GM13976 (cell line): Measurements from ENCODE around the gene POLR3A.

Experiments
- DNase-seq: peaks from one replicate; pipeline ENCODE4 v3.0.0; 2012; ENCODE audit warnings: low spot score
- in situ Hi-C: fragments of 300-500 bp; cut with MboI; formaldehyde crosslinking; loops from one replicate; pipeline ENCODE4 v1.12.0; 2022; ENCODE audit warnings: low sequenced_read_pairs, mixed read lengths, inconsistent platforms; ENCODE audit not compliant: unreplicated experiment
- TF ChIP-seq, protein P1 (sequence below): IDR thresholded peaks from 2 replicates; pipeline ENCODE4 v1.5.1; 2012; ENCODE audit warnings: borderline replicate concordance, mild to moderate bottlenecking; ENCODE audit not compliant: insufficient read depth; ENCODE audit errors: extremely low read depth, missing control alignments, control extremely low read depth

POLR3A gene

DNA sequence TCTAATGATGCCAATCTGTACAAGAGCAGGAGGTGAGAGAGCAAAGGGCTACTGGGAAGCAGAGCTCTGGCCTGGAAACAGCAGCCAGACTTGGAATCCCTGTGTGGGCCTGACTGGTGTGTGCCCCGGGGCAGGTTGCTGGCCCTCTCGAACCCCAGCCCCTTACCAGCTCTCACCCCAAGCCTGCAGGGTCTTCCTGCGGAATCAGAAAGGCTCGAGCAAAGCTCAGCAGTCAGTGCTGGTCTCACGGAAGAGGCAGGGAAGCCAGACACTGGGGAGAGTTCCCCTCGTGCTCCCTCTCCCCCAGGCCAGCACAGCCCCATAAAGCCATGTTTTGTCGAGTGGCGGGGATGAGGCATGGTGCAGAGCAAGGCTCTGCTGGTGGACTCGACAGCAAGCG lies 50.1 kb downstream of the POLR3A start:
- TF ChIP-seq, protein P1, sequence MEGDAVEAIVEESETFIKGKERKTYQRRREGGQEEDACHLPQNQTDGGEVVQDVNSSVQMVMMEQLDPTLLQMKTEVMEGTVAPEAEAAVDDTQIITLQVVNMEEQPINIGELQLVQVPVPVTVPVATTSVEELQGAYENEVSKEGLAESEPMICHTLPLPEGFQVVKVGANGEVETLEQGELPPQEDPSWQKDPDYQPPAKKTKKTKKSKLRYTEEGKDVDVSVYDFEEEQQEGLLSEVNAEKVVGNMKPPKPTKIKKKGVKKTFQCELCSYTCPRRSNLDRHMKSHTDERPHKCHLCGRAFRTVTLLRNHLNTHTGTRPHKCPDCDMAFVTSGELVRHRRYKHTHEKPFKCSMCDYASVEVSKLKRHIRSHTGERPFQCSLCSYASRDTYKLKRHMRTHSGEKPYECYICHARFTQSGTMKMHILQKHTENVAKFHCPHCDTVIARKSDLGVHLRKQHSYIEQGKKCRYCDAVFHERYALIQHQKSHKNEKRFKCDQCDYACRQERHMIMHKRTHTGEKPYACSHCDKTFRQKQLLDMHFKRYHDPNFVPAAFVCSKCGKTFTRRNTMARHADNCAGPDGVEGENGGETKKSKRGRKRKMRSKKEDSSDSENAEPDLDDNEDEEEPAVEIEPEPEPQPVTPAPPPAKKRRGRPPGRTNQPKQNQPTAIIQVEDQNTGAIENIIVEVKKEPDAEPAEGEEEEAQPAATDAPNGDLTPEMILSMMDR: no peak

DNA sequence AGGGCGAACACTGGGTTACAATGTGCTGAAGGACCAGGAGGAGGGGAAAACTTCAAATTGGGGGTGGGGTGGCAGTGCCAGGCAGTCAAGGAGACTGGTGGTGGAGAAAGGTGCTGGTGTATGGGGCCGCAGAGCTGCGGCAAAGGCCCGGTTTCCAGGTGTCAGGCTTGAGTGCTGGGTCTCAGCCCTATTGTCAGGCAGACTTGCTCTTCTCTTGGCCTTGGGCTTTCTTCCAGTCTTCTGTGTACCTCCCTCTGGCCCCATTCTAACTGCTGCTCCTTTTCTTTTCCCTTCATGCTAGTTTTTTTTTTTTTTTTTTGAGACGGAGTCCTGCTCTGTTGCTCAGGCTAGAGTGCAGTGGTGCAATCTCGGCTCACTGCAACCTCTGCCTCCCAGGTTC lies 51.0 kb downstream of the POLR3A start:
- no peak for DNase-seq
- TF ChIP-seq, protein P1: no peak
- in situ Hi-C loops: no loop called here

More for the DNA sequence above, 50.1 kb downstream of the POLR3A start:
- no peak for DNase-seq
- in situ Hi-C loops: no loop called here

DNA sequence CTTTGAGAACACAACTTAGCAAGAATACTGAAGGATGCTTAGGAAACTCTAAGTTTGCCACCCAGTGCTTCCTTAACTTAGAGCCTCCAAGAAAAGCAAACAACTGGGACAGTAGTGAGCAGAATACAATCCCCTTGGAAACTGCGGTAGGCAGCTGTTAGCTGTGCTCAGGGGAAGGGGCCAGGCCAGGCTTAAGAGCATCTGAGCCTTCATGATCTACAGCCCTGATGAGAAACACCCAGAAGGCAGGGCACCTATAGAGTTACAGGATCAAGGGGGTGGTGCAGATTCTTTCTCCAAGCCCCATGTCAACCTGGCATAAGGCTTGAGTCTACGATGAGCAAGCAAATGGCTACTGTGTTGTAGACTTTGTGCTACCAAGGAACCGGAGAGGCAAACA lies 51.4 kb downstream of the POLR3A start:
- TF ChIP-seq, protein P1: no peak
- in situ Hi-C loops: no loop called here
- DNase-seq: no peak

DNA sequence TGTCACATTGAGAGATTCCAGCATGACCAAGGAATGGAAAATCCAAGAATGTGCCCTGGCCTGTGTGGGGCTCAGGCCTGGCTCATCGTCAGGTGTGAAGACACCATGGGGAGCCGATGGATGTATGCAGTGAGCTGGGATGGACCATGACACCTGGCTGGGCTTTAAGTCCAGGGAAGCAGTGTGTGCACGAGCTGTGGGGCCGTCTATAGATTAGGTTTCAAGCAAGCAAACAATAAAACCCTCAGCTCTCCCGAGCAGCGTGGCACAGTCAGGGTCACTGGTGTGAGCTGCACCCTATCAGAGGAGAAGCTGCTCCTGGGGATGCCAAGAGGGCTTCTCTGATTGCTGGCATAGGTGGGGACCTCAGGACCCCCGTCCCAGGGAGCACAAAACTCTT lies 52.3 kb downstream of the POLR3A start:
- no peak for DNase-seq
- TF ChIP-seq, protein P1: no peak
- in situ Hi-C loops: no loop called here

DNA sequence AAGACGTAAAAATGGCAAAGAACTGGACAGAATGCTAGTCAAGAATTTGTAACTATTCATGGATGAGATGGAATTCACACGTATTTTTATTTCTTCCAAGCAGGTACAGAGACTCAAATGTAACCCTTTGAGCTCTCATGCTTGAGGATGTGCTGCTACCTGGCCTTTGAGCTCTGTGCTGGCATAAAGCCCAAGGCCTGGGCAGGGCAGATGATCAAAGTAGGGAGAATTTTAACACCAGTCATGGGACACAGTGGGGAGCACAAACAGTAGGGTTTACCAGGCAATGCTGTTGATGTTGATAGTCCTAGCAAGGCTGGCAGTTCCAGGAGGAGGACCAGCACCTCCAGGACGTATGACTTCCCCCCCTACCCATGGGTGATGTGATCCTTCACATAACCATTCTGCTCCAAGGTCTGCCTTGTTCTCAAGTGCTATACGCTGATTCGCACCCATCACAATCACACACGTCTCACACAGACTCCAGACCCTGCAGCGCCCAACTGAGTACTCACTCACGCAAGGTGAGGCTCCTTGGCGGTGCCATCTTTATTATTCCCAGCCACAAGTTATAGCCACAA lies 54.1 kb downstream of the POLR3A start:
- in situ Hi-C loops: no loop called here
- DNase-seq: no peak
- TF ChIP-seq, protein P1: no peak

DNA sequence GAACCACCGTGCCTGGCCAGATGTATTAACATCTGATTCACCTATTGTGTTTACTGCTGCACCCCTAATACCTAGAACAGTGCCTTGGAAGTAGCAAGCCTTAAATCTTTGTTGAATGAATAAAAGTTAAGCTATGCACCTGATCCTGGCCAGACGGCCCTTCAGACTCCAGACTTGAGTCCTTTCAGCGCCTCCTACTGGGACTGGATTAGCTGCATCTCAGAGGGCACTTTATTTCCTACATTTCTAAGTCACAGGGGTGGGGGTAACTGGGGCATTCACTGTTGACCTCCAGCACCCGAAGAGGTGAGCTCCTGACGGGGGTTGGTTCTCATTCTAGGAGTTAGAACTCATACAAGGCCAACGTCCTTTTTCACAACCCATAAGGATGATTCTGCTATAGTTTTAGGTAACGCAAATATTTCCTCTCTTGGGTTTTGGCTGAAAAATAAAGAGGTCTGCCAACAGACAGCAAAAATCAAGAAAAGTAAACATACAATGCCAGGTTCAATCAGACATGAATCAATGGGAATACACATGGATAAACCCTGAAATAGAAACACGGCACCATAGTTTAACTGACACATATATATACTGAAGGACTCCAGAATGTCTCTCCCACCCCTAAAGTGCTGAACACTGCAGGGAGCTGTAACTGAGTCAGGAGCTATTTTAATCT lies 54.8 kb downstream of the POLR3A start:
- in situ Hi-C loops: no loop called here
- TF ChIP-seq, protein P1: no peak
- DNase-seq: no peak
